Smooth muscle cell (in vitro differentiated cells): ENCODE data around the gene RAB10. TPM values are rescaled to one million over a fixed set of nuclear protein-coding genes. Genes with fewer than 3 reads are reported as not detected.

Experiments
- DNase-seq: peaks from one replicate; lab custom pipeline; 2025; ENCODE audit not compliant: unreplicated experiment; lab: John Stamatoyannopoulos, UW
- H2AFZ ChIP-seq: fragments of 200-600 bp; sonication (generic); 2 replicates; pipeline ENCODE4 v1.6.0; 2016; ENCODE audit warnings: antibody characterized with exemption, low read depth, mild to moderate bottlenecking
- H3F3A ChIP-seq: fragments of 200-600 bp; sonication (generic); 2 replicates; pipeline ENCODE4 v1.6.0; 2017; ENCODE audit warnings: antibody characterized with exemption, low read depth
- H3K27ac ChIP-seq: fragments of 200-600 bp; sonication (generic); 2 replicates; pipeline ENCODE4 v1.5.1; 2016; ENCODE audit warnings: low read depth, mild to moderate bottlenecking
- H3K27me3 ChIP-seq: fragments of 200-600 bp; sonication (generic); 2 replicates; pipeline ENCODE4 v1.6.1; 2016; ENCODE audit warnings: low read depth, mild to moderate bottlenecking
- H3K36me3 ChIP-seq: fragments of 200-600 bp; sonication (generic); 2 replicates; pipeline ENCODE4 v1.5.1; 2016; ENCODE audit warnings: low read depth
- H3K4me1 ChIP-seq: fragments of 200-600 bp; sonication (generic); 2 replicates; pipeline ENCODE4 v1.5.1; 2016; ENCODE audit warnings: low read depth
- H3K4me2 ChIP-seq: fragments of 200-600 bp; sonication (generic); 2 replicates; pipeline ENCODE4 v1.6.0; 2016; ENCODE audit warnings: mild to moderate bottlenecking
- H3K4me3 ChIP-seq: fragments of 200-600 bp; sonication (generic); 2 replicates; pipeline ENCODE4 v1.5.1; 2016; ENCODE audit warnings: mild to moderate bottlenecking
- H3K79me2 ChIP-seq: fragments of 200-600 bp; sonication (generic); 2 replicates; pipeline ENCODE4 v1.6.0; 2016; ENCODE audit warnings: low read depth, mild to moderate bottlenecking
- H3K9ac ChIP-seq: fragments of 200-600 bp; sonication (generic); 2 replicates; pipeline ENCODE4 v1.6.0; 2016; ENCODE audit warnings: low read depth
- H3K9me3 ChIP-seq: fragments of 200-600 bp; sonication (generic); replicated peaks from 2 replicates; pipeline ENCODE4 v1.5.1; 2016; ENCODE audit warnings: low read depth
- H4K20me1 ChIP-seq: fragments of 200-600 bp; sonication (generic); 2 replicates; pipeline ENCODE4 v1.6.0; 2016; ENCODE audit warnings: low read depth
- CTCF ChIP-seq: fragments of 200-600 bp; sonication (generic); IDR thresholded peaks from 2 replicates; pipeline ENCODE4 v1.5.1; 2017; ENCODE audit warnings: borderline replicate concordance, mild to moderate bottlenecking, antibody characterized with exemption; ENCODE audit not compliant: insufficient read depth, poor library complexity, severe bottlenecking
- WGBS: methylation state at CpG from one replicate; pipeline ENCODE4 v1.1.7; 2016; ENCODE audit warnings: low lambda C conversion rate; 5-methylcytosine and 5-hydroxymethylcytosine counted together
- polyA plus RNA-seq: library from polyadenylated mRNA; unstranded; fragments of >200 nt; fragmentation: Nextera tagmentation; extraction: Ambion mirVana; gene quantifications from 2 replicates; pipeline ENCODE4 v1.2.1, GENCODE V29; 2016
- total RNA-seq: library from RNA; depleted of rRNA; stranded (reverse); fragments of >200 nt; gene quantifications from 2 replicates; pipeline ENCODE4 v1.2.3, GENCODE V29; 2014

Gene RAB10
- total and polyA plus RNA-seq, 2 experiments from 2014 or later = 101 to 149 TPM

GRCh38 chr2:26172871-26173775 is 139.2 kb downstream of the RAB10 start, which contains the start of gene GAREM2:
Gene GAREM2, plus strand, starts transcription at chr2:26173088. Its CDS starts 133 bp downstream, at chr2:26173221.
- H3K4me1 ChIP-seq = no peaks in the 10 kb centered on the region
- H3K36me3 ChIP-seq = no peaks in the 10 kb centered on the region
- H3K4me3 ChIP-seq = peak within 1 kb of the TSS; percentile 51
- WGBS = 0% methylated on average over 1 of the region's 102 CpGs
- peak within 1 kb of the TSS; percentile 18 for H2AFZ ChIP-seq
- no peaks in the 10 kb centered on the region for H3K79me2 ChIP-seq
- TF ChIP-seq CTCF = no peak
- H3K9me3 ChIP-seq = no peaks in the 10 kb centered on the region
- H3F3A ChIP-seq = no peaks in the 10 kb centered on the region
- no peaks in the 10 kb centered on the region for H4K20me1 ChIP-seq
- no peak for DNase-seq
- no peak within 1 kb of the TSS for H3K9ac ChIP-seq
- peak within 1 kb of the TSS; percentile 85 for H3K4me2 ChIP-seq
- peaks cover 28% of the 10 kb centered on the region for H3K27me3 ChIP-seq
- H3K27ac ChIP-seq = no peak within 1 kb of the TSS

- WGBS = 21% methylated on average over 38 of the region's 46 CpGs
- peaks cover 5% of the 10 kb centered on the region for H3K4me1 ChIP-seq
- no peak for TF ChIP-seq CTCF
- no peaks in the 10 kb centered on the region for H3F3A ChIP-seq
- H3K36me3 ChIP-seq = no peaks in the 10 kb centered on the region
- H3K9me3 ChIP-seq = no peaks in the 10 kb centered on the region
- H3K4me3 ChIP-seq = peak overlapping the region; percentile 51
- peaks cover 28% of the 10 kb centered on the region for H3K27me3 ChIP-seq
- H3K9ac ChIP-seq = no peak overlapping the region
- H3K79me2 ChIP-seq = no peaks in the 10 kb centered on the region
- H2AFZ ChIP-seq = peak overlapping the region; percentile 18
- no peak for DNase-seq
- H3K27ac ChIP-seq = no peak overlapping the region
- peak overlapping the region; percentile 85 for H3K4me2 ChIP-seq
- no peaks in the 10 kb centered on the region for H4K20me1 ChIP-seq
Measured at GRCh38 chr2:26173776-26174482, 140.0 kb downstream of the RAB10 start.

- Histone ChIP-seq H4K20me1 (no peaks in the 10 kb centered on the region), H3K9ac (no peak overlapping the region), H2AFZ (no peak overlapping the region), H3K4me2 (no peak overlapping the region), H3K27ac (no peak overlapping the region), H3K4me1 (peaks cover 5% of the 10 kb centered on the region), H3K9me3 (no peaks in the 10 kb centered on the region), H3K27me3 (peaks cover 28% of the 10 kb centered on the region), H3K79me2 (no peaks in the 10 kb centered on the region), H3K4me3 (no peak overlapping the region), H3F3A (no peaks in the 10 kb centered on the region), H3K36me3 (no peaks in the 10 kb centered on the region)
- DNase-seq = no peak
- no peak for TF ChIP-seq CTCF
- WGBS = 81% methylated on average over 9 of the region's 10 CpGs
Measured at GRCh38 chr2:26174691-26175465, 141.0 kb downstream of the RAB10 start.
